Skin of body (tissue), 2 donors: ENCODE data around the gene MGAT2. TPM values are rescaled to one million over a fixed set of nuclear protein-coding genes. Genes with fewer than 3 reads are reported as not detected.
A peak's percentile ranks its signal among the peaks of the same experiment; 100 is the strongest.
"Not testable (repeated sequence)": the region's sequence is repeated elsewhere in the genome, so short reads cannot be mapped to it uniquely, and the experiment has no call there.

Source experiments
- DNase-seq: peaks from one replicate; lab custom pipeline; 2025; lab: John Stamatoyannopoulos, UW
- total RNA-seq: library from RNA; depleted of rRNA; stranded (reverse); fragments of >200 nt; gene quantifications from one replicate; pipeline ENCODE4 v1.2.3, GENCODE V29; 2014

MGAT2 gene
- total RNA-seq, 1 donor from 2014 or later, result 25.2 TPM

DNA sequence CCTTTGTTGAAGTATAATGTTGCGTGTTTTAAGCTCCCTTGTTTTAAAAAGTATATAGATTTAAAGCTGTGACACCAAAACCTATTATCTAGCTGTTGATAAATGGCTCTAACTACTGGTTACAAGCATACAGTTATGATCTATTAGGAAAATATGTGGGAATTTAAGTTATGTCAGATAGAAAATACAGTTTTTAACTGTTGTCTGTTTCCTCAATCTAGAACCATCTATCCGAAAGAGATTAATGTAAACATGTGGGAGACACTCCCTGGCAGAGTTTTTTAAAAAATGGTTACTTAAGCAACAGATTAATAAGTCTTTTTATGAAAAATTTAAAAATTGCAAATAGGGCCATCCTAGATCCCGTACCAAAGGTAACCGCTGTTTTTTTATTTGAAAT is 8.3 kb upstream of the MGAT2 start:
- no peak for DNase-seq

DNA sequence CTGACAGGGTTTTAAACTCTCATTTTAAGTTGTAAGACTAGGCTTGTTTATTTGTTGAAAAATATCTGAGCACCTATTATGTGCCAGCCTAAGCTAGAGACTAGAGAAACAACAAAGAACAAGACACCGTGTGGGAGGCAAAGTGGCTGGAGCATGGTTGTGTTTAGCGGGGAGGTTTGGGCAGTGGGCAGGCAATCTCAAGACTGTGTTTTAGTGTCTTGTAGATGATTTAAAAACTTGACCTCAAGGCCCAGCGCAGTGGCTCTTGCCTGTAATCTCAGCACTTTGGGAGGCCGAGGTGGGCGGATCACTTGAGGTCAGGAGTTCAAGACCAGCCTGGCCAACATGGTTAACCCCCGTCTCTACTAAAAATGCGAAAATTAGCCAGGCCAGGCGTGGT is 7.9 kb upstream of the MGAT2 start:
- DNase-seq, result no peak

DNA sequence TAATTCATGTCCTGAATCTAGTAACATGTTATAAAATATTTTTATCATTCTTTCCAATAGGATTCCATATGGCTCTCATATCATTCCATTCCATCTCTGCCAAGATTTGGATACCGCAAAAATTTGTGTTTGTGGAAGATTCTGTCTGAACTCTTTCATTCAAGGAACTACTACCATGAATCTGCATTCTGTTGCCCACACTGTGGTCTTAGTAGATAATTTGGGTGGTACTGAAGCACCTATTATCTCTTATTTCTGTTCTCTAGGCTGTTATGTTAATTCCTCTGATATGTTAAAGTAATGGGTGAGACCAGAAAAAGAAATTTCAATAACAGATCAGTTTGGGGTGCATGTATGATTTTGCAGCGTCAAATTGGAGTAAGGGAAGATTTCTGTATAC is 6.4 kb upstream of the MGAT2 start:
- DNase-seq, result no peak

DNA sequence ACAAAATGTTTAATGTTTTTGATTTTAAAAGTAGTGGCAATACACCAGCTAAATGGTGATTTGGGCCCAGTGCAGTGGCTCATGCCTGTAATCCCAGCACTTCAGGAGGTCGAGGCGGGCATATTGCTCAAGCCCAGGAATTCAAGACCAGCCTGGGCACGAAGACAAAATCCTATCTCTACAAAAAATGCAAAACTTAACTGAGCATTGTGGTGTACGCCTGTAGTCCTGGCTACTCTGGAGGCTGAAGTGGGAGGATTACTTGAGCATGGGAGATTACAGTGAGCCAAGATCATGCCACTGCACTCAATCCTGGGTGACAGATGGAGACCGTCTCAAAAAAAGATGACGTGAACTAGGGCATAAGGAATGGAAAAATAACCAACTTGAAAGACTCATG is 4.8 kb upstream of the MGAT2 start:
- no peak for DNase-seq

DNA sequence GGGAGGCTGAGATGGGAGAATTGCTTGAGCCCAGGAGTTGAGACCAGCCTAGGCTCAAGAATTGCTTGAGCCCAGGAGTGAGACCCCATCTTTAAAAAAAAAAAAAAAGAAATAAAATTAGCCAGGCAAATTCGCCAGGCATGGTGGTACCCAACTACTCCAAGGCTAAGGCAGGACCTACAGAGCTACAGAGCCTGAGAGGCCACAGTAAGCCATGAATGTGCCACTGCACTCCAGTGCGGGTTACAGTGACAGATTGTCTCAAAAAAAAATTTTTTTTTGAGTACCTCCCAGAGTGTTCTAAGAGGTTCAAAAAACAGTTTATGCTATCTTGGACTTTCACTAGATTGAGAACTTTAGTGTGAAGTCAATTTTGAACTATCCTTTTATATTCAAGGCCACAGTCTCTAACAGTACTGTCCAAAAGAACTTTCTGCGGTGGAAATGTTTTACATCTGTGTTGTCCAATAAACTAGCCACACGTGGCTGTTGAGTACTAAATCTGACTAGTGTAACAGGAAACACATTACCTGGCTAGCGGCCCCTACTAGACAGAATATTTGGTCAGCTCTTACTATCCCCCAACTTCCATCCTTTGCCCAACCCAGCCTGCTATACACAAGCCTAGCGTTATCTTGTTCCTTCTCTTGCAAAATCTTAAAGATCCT is 2.6 kb upstream of the MGAT2 start:
- no peak for DNase-seq

DNA sequence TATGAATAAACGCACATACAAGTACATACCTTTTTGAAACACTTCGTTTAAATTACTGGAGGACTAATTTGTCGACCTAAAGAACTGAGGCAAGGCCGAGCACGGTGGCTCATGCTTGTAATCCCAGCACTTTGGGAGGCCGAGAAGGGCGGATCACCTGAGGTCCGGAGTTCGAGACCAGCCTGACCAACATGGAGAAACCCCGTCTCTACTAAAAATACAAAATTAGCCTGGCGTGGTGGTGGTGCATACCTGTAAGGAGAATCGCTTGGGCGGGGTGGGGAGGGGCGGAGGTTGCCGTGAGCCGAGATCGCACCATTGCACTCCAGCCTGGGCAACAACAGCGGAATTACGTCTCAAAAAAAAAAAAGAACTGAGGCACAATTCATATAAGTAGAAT is 1.3 kb upstream of the MGAT2 start:
- not testable (repeated sequence) for DNase-seq

DNA sequence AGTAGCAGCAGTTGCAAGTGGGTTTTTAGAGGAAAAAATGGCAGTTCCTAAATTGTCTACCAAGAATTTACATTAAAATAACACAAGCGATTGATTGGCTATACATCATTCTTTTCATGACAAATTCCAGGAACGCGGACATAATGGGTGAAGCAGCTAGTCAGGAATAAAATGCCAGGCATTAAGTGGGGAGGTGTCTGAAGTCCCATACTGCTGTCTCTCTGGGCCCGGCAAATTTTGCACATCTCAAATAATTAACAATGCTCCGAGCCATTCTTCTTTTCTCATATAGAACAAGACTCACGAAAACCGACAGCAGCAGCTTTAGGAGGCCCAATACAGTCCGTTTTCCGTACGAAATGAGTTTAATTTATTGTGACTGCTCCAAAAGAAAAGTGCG is 869 bp upstream of the MGAT2 start:
- no peak for DNase-seq

DNA sequence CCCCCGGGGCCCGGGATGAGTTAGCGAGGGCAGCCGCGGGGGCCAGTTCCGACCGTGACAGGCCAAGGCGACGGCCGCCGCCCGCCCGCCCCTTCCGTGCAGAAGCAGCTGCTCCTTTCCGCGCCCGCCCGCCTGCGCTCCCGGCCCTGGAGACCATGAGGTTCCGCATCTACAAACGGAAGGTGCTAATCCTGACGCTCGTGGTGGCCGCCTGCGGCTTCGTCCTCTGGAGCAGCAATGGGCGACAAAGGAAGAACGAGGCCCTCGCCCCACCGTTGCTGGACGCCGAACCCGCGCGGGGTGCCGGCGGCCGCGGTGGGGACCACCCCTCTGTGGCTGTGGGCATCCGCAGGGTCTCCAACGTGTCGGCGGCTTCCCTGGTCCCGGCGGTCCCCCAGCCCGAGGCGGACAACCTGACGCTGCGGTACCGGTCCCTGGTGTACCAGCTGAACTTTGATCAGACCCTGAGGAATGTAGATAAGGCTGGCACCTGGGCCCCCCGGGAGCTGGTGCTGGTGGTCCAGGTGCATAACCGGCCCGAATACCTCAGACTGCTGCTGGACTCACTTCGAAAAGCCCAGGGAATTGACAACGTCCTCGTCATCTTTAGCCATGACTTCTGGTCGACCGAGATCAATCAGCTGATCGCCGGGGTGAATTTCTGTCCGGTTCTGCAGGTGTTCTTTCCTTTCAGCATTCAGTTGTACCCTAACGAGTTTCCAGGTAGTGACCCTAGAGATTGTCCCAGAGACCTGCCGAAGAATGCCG is 699 bp downstream of the MGAT2 start:
- no peak for DNase-seq

DNA sequence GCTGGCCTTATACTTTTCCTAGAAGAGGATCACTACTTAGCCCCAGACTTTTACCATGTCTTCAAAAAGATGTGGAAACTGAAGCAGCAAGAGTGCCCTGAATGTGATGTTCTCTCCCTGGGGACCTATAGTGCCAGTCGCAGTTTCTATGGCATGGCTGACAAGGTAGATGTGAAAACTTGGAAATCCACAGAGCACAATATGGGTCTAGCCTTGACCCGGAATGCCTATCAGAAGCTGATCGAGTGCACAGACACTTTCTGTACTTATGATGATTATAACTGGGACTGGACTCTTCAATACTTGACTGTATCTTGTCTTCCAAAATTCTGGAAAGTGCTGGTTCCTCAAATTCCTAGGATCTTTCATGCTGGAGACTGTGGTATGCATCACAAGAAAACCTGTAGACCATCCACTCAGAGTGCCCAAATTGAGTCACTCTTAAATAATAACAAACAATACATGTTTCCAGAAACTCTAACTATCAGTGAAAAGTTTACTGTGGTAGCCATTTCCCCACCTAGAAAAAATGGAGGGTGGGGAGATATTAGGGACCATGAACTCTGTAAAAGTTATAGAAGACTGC is 1.5 kb downstream of the MGAT2 start:
- no peak for DNase-seq

DNA sequence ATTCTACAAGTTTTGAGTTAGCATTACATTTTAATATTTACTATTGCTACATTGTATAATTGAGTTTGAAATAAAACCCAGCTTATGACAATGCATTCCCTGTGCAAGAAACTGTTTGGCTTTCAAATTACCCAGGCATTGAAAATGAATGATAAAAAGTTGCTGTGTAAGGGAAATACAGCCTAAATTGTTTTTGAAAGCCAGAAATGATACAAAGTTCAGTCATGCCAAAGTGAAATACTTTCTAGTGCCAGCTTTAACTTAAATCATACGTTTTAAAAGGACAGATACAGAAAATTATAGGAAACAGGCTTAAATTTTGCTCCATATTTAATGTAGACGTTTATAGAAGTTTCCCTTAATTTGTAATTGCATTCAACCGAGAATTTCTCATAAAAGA is 2.8 kb downstream of the MGAT2 start:
- DNase-seq, result no peak

DNA sequence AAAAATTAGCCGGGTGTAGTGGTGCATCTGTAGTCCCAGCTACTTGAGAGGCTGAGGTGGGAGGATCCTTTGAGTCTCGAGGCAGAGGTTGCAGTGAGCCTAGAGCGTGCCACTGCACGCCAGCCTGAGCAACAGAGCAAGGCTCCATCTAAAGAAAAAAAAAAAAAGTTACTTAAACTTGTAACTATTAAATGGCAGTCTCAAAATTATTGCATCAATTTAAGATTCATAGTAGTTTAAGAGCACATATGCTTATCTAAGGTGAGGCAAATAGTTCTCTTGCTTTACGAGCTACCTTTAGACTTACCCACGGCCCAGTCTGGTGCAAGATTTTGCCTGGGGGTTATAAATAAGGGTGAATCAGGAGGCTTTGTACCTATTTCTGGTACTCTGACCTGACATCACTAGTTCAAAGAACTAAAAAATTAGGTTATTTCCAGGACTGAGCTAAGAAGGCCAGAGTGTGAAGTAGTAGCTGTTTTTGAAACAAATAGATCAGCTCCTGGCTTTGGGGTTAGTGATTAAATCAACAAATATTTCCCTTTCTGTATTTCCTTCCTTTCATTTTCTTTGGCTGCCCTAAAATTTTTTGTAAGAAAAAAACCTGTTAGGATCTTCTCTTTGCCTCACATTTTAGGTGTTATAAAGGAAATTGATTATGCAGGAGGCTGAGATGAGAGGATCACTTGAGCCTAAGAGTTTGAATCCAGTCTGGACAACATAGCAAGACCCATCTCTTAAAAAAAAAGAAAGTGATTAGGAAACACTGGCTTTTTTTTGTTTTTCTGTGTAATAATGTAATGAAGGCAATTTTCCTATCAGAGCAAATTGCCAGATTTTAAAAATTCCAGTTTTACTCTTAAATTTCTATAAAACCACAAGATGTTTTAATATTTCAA is 3.6 kb downstream of the MGAT2 start:
- no peak for DNase-seq

DNA sequence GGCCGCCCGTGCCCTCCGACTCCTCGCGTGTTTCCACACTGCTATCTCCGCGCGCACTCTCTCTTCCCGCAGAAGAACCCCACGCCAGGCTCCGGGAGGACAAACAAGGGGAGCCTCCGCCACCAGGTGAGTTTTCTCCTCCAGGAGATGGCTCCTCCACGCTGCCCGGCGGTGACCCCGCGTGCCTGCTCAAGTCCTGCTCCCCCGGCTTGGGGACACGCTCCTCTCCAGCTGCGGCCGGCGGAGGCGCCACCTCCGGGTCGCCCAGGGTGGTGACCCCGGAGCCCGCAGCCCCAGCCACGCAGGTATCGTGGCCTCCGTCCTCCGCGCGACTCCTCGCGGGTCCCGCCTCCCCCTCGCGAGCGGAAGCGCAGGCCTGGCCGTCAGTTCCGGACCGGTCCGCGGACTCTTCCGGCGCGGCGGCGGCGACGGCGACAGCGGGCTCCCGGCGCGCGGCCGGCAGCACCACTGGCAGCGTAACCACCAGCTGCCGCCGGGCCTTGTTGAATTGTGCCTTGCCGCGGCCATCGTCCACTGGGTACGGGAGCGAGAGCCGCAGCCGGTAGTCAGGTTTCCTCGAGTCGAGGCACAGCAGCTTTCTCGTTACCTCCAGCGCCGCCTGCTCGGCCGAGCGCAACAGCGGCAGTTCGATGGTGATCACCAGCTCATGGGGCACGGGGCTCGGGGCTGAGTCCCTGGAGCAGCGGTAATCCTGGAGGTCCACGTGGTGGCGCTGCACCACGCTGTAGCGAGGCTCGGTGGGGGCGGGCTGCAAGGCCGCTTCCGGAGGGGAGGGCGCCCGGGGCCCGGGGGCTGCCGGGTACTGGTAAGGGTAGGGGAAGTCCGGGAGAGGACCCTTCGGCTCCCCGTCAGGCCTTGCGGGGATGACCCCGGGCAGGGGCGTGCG is 13.3 kb downstream of the MGAT2 start:
- peak; percentile 95 for DNase-seq

DNA sequence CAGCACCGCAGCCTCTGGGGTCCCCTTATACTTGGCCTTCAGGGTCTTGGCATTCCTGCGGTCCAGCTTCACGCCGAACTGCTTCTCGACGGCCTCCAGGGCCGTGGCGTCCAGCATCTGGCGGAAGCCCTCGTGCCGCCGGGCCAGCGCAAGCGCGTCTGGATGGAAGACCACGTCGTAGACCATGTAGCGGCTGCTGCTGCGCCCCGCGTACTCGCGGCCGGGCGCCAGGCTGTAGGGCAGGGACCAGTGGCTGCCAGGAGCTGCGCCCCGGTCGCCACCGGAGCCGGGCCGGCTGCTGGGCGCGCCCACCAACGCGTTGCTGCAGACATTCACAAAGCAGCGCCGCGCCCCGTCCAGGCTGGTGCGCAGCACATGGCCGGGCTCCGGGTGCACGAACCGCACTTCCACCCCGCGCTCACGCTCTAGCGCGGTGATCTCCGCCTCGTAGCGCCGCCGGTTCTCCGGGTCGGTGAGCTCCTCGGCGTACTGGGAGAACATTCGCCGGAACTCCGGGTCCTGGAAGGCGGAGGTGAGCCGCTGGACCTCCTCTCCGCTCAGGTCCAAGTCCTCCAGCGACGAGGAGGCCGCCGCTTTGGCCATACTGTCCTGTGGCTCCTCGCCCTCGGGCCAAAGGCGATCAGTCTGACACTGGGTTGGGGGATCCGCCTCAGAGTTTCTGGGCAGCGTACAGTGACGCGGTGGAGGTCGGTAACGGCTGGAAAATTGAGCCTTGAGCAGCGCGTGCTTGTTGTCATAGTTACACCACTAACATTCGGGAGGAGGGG is 14.1 kb downstream of the MGAT2 start, which contains the start of gene DNAAF2:
Gene DNAAF2, minus strand, starts transcription at position 698 of the 788 bp plus-strand sequence. Its CDS starts 95 bp downstream, at position 603.
- DNase-seq, result peak; percentile 66

DNA sequence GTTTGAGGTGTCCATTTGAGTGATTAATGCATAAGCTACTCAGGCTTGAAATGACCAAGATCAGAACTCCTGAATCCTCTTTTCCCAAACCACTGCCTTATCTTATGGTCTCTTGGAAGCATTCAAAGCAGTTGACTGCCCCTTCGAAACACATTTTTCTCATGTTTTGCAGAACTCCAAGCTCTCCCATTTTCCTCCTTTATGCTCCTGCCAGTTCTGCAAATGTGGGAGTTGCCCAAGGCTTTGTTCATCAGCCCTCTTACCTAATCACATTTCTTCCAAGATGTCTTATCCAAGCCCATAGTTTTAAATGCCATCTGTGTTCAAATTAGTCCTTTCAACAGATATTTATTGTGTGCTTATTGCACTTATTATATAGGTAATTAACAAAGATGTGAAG is 16.3 kb downstream of the MGAT2 start:
- no peak for DNase-seq

DNA sequence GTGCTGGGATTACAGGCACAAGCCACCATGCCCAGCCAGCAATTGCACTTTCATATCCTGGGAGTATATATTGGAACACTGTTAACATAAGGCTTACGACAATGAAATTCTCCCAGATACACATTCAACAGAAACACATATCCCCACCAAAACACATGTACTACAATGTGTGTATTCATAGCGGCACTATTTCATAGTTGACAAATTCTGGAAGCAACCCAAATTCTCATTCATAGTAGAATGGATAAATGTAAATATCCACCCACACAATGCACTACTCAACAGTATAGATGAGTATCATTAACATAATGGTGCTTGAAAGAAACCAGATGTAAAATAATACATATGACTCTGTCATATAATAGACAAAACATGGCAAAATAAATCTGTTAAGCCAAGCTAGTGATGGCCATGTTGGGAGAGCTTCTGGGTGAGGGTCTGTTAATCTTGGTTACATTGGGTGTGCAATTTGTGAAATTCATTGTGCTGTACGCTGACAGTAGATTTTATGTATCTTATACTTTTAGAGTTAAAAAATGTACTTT is 17.0 kb downstream of the MGAT2 start:
- no peak for DNase-seq

DNA sequence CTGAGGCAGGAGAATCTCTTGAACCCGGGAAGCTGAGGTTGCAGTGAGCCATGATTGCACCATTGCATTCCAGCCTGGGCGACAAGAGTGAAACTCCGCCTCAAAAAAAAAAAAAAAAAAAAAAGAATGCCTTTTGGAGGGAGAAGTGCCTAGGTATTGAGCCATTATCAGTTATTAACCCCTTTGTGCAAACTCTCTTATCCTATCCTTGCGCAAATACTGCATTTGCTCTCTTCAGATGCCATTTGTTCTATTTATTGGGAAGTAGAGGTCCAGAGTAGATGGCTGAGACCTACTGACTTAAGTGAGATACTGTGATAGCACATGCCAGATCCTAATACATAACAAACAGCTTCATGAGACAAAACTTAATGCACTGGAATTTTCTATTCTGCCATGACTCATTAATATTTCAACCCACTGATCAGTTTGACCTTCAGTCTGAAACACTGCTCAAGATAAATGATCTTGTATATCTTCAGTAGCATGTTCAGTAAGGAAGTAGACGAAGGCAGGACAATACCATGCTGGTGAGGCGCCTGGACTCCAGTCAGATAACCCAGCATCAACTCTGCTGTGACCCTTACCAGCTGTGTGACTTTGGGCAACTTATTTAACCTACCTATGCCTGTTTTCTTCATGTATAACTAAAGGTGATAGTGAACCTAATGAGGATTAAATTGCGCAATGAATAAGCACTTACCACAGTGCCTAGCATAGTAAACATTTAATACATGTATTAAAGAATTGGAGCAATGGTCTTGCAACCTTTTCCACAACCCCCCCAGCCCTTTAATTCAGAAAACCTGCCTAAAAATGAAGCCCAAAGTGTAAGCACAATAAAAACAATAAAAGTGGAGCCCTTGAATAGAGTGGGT is 20.2 kb downstream of the MGAT2 start:
- no peak for DNase-seq

DNA sequence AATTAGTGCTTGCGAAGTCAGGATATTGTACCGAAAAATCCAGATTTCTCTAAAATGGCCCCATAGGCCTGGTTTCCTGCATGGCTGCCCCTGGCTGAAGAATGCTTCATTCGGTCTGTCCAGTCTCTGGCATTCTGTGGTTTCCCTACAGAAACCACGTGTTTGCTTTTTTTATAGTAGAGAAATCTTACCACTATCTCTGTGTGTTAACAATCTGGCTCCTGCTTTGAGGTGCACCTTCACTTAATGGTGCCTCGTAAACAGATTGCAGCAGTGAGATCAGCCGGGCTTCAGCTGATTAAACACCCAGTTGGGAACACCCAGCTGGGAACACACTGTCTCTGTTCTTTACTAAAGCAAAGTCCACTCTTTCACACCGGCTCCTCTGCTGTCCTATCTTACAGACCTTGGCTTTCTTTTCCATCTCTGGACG is 21.1 kb downstream of the MGAT2 start:
- DNase-seq, result no peak

DNA sequence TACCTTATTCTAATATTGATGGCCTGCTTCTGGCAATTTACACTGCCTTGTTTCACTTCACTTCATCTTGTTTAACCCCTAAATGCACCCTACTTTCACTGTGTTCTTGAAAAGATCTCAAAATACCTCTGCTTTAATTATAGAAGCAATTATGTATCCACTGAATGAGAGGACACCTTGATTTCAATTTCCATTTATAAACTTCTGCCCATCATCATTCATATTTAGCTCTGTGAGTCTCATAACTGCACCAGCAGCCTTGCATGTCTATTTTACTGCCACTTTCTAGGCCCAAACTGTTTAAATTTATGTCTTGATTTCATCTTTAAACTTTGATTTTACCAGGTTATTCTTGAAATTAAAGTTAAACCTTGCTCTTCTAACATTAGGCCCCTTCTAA is 21.6 kb downstream of the MGAT2 start:
- DNase-seq, result no peak
